HG03378 (cell line): ENCODE results near the gene DNAH6.
"Not testable (repeated sequence)": the region's sequence is repeated elsewhere in the genome, so short reads cannot be mapped to it uniquely, and the experiment has no call there.

Experiments used
- ATAC-seq: cut with Tn5 transposase; IDR thresholded peaks from one replicate; pipeline ENCODE4 v1.9.1; 2021; ENCODE audit warnings: mild to moderate bottlenecking, moderate library complexity; ENCODE audit not compliant: unreplicated experiment

Gene DNAH6

DNA sequence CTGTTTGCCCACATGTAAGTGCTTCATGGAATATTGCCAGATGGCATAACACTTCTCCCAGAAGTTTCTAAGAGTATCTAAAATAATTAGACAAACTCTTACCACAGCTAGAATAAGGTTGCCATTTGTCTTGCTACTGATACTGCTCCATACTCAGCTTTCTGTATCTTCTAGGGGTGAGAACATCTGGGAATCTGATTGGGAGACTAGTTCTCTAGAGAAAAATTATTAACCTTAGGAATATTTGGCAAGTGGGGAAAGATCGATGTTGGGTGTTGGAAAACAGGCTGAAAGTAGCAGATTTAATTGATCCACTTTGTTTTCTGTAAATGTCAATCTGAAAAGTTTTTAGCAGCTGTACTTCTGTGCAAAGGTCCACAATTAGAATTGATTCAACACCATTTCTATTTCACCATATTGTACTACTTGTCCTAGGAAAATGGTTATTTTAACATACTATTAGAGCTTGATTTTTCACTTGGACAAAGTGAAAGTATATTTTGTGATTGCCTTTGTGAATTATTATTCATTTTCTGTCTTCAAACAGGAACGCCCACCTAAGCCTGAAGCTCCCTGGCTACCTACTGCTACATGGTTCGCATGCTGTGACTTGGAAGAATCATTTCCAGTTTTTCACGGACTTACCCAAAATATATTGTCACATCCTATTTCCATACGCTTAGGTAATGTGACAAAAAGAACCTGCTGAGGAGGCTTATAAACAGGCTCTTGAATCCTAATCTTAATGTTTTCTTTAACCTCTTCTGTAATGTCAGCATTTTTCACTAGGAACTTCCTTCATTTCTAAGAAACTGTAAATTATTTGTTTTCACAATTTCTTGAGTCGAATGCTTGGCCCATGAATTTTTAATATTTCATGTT lies 216.8 kb downstream of the DNAH6 start:
- ATAC-seq = no peak

GRCh38 chr2:84735389-84735788 lies 219.1 kb downstream of the DNAH6 start:
- ATAC-seq = no peak

DNA sequence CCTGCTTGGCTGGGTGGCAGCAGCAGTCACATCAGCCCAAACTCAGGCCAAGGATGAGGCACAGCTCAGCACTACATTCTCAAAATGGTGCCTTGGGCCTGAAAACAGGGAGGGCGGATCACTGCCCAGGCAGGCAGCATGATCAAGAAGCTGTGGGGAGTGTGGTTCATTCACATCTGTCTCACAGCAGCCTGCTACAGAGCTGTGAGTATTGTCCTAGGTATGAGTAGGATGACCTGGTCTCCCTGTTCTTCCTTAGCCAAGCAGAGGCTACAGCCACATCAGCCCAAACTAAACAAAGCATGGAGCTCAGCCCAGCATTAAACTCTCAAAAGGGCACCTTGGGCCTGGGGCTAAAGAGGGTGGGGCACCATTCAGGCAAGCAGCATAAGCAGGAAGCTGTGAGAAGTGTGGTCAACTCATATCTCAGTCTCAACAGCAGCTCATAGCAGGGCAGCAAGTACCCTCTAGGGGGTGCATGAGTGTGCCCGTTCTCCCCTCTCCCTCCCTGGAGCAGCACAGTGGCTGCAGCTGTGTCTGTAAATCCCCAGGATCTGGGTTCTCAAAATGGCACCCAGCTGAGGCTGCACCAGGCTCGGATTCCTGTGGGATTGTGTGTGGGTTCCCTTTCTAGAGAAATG lies 225.0 kb downstream of the DNAH6 start:
- peak; percentile 91 for ATAC-seq

DNA sequence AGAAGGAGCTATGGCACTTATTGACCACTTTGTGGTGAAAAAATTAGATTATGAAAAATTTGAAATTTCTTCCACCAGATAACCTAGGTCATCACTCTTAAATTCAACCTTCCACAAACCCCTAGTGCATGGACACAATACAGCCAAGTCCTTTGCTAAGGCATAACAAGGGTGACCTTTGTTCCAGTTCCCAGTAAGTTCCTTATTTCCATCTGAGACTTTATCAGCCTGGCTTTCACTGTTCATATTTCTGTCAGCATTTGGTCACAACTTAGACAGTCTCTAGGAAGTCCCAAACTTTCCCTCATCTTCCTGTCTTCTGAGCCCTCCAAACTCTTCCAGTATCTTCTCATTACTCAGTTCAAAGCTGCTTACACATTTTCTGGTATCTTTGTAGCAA lies 232.0 kb downstream of the DNAH6 start:
- ATAC-seq = no peak

DNA sequence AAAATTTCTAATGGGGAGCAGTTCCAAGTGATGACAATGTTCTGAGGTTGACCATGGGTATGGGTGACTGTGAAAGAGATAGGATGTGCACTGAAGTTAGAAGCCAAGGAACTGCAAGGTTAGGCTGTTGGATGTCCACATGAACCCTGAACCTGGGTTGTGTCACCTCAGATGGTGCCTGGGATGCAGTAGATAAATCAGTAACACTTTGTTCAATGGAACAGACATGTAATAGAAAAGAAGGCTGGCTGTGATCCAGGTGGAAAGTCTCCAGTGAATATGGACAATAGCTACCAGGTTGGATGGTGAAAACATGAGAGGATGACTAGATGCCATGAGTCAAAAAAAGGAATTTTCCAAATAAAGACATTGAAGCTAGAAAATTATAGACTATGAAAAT lies 233.1 kb downstream of the DNAH6 start:
- ATAC-seq = no peak

- no peak for ATAC-seq
Observed at GRCh38 chr2:84755096-84755495, 238.8 kb downstream of the DNAH6 start.

DNA sequence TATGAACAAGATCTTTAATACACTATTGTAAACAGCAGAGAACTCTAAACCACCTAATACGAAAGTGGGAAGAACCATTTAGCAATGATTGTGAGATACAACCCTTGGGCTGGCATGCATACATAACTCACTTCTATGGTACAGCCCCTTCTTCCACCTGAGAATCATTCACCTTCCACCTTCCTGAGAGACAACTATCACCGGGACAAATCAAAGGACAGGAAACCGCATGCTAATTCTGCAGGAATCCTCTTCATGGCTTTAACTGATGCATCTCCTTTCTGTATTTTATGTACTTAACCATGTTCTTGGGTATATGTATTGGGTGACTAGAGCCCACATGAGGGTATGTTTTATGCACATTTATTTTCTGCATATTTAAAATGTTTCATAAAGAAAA lies 241.3 kb downstream of the DNAH6 start:
- no peak for ATAC-seq

DNA sequence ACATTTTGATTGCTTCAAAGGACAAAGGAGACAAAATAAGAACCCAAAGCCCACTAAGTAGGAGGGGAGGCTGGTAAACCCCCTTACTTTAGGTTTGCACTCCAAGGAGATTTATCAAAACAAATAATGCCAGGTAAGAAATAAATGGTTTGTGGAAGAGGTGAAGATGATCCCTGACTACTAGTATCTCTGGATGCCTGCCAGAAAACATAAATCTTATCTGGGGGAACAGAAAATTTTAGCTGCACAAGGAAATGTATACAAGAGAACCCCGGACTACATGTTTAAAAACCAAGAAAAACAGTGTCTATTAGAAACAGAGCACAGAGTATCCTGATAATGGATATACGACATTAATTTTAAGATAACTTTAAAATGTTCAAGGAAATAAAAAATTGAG lies 250.5 kb downstream of the DNAH6 start:
- no peak for ATAC-seq

DNA sequence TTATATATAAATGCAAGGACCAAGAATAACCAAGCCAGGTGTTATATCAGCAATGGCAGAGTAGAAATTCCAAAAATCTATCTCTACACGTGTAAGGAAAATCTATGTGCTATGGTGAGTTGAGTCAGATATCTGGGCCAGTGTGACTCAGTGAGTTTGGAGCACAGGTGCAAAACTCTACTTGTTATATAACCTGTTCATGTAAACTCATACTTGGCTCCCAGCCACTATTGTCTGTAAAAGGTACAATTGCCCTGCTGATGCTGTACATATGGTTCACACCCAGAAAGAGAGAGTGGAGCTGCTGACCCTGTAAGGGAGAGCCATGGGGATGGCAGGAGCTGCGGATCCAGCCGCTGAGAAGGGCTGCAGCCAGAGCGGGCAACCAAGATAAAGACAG lies 252.5 kb downstream of the DNAH6 start:
- ATAC-seq = no peak

DNA sequence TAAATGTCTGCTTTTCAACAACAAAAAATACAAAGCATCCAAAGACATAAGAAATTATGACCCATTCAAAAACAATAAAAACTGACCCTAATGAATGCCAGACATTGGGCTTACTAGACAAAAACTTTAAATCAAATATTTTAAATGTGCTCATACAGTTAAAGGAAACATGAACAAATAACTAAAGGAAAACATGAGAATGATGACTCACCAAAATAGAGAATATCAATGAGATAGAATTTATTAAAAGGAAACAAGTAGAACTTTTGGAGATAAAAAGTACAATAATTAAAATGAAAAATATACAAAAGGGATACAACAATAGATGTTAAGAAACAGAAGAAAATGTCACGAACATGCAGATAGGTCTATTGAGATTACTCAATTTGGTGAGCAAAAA lies 254.0 kb downstream of the DNAH6 start:
- no peak for ATAC-seq

- ATAC-seq = no peak
Observed at GRCh38 chr2:84771251-84771650, 255.0 kb downstream of the DNAH6 start.

DNA sequence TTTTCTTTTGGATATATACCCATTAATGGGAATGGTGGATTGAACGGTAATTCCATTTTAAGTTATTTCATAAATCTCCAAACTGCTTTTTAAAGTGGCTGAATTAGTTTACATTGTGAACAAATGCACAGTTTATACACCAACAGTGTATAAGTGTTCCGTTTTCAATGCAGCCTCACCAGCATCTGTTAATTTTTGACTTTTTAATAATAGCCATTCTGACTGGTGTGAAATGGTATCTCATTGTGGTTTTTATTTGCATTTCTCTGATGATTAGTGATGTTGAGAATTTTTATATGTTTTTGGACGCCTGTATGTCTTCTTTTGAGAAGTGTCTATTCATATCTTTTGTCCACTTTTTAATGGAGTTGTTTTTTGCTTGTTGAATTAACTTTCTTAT lies 257.3 kb downstream of the DNAH6 start:
- ATAC-seq = not testable (repeated sequence)

DNA sequence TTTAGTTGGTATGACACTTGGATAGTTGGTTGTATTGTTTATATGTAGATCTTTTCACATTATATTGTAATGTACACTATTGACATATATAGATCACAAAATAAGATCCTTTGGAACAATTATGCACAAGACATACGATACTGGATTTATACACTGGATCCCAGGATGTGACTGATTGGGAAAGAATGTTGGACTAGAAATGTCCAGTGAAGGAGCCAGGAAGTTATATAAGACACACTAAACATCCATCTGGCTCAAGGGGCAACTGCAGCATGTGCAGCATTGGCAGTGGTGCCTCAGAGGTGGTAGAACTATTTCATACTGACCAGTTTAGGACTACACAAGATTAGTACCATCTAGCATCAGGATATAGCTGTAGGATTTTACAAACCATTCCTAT lies 259.7 kb downstream of the DNAH6 start:
- no peak for ATAC-seq

DNA sequence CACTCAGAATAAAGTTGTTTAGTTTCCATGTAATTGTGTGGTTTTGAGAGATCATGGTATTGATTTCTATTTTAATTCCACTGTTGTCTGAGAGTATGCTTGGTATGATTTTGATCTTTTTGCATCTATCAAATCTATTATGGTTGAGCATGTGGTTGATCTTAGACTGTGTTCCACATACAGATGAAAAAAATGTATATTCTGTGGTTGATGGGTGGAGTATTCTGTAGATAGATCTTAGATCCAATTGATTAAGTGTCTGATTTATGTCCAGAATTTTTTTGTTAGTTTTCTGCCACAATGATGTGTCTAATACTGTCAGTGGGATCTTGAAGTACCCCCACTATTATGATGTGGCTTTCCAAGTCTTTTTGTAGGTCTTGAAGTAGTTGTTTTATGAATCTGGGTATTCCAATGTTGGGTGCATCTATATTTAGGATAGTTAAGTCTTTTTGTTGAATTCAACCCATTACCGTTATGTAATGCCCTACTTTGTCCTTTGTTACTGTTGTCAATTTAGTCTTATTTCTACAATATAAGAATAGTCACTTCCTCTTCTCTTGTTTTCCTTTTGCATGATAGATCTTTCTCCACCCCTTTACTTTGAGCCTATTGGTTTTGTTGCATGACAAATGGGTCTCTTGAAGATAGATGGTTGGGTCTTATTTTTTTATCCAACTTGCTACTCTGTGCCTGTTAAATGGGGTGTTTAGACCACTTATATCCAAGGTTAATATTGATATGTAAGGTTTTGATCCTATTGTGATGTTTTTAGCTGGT lies 262.8 kb downstream of the DNAH6 start:
- no peak for ATAC-seq

DNA sequence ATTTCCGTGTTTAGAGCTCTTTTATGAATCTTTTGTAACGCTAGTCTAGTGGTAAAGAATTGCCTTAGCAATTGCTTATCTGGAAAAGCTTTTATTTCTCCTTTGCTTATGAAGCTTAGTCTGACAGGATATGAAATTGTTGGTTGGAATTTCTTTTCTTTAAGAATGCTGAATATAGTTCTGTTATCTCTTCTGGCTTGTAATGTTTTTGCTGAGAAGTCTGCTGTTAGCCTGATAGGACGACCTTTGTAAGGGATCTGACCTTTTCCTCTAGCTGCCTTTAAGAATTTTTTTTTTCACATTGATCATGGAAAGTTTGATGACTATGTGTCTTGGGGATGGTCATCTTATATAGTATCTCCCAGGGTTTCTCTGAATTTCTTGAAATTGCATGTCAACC lies 263.5 kb downstream of the DNAH6 start:
- no peak for ATAC-seq

- ATAC-seq = peak; percentile 93
Observed at GRCh38 chr2:84781942-84782716, 265.8 kb downstream of the DNAH6 start.

DNA sequence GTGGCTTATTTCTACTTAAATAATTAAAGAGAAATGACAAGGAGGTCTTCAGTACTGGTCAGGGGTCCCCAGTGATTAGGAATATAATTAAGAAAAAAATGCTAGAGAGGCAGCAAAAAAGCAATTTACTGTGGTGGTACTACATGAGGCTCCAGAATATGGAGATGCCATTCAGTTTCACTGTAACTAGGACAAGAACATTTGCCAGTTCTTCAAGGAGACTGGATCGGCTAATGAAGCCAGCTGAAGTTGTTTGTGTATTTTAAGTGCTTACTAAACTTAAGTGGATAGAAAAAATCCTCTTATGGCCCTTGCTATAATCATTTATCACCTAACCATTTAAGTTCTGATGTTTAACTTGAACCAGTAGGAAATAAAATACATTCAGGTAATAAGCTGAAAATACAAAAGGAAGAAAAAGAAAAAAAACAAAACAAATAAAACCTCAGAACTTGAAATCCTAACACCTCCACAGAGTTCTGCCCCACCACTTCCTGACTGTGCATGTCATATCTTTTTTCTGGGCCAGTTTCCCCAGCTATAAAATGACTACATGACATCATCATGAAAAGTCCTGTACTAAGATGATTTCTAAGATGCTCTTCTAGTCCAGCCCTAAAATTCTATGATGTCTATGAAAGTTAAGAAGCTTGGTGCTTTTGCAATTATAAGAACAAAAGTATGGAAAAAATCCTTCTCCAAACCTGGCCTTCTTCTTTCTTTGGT lies 266.6 kb downstream of the DNAH6 start:
- ATAC-seq = peak; percentile 49

- no peak for ATAC-seq
Observed at GRCh38 chr2:84785950-84786349, 269.7 kb downstream of the DNAH6 start.

DNA sequence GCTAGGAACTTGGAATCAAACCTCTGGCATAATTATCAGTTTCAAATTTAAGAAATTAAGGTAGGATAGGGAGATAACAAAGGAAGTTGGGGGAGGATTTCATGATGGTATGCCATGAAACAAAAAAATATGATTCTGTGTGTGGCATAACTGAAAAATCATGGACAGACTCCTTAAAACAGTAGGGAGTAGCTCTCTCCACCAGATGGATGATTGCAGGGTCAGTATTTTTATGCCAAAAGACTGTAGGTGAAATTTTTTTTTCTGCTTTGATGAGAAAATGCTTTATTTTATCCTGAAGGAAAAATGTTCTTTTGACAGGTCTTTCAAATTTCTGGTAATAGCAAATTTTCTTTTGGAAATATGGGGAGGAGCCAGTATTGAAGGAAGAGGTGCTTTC lies 270.3 kb downstream of the DNAH6 start:
- ATAC-seq = no peak

GRCh38 chr2:84788027-84788426 lies 271.7 kb downstream of the DNAH6 start:
- no peak for ATAC-seq
